GM19467 (cell line): ENCODE measurements around the gene SFXN4.
"Not testable (repeated sequence)": the region's sequence is repeated elsewhere in the genome, so short reads cannot be mapped to it uniquely, and the experiment has no call there.

Experiments
- ATAC-seq: cut with Tn5 transposase; IDR thresholded peaks from one replicate; pipeline ENCODE4 v1.9.1; 2021; ENCODE audit warnings: mild to moderate bottlenecking, moderate library complexity; ENCODE audit not compliant: unreplicated experiment

The SFXN4 gene

GRCh38 chr10:119190954-119191785 is 25.7 kb upstream of the SFXN4 start:
- no peak for ATAC-seq

GRCh38 chr10:119190353-119190752 is 24.8 kb upstream of the SFXN4 start:
- no peak for ATAC-seq

- no peak for ATAC-seq
Measured at GRCh38 chr10:119189811-119190282, 24.3 kb upstream of the SFXN4 start.

- no peak for ATAC-seq
Measured at GRCh38 chr10:119183664-119184412, 18.3 kb upstream of the SFXN4 start.

GRCh38 chr10:119180850-119181400 is 15.4 kb upstream of the SFXN4 start:
- ATAC-seq: not testable (repeated sequence)

- peak; percentile 94 for ATAC-seq
Measured at GRCh38 chr10:119178372-119179119, 13.0 kb upstream of the SFXN4 start, which contains the start of gene PRDX3. Gene PRDX3 (minus strand): TSS chr10:119178812. CDS start chr10:119178790, 22 bp downstream.

GRCh38 chr10:119177708-119178371 is 12.3 kb upstream of the SFXN4 start:
- ATAC-seq: no peak

- ATAC-seq: no peak
Measured at GRCh38 chr10:119176166-119176565, 10.7 kb upstream of the SFXN4 start.

- ATAC-seq: no peak
Measured at GRCh38 chr10:119174109-119174508, 8.6 kb upstream of the SFXN4 start.

- no peak for ATAC-seq
Measured at GRCh38 chr10:119167041-119167440, 1.5 kb upstream of the SFXN4 start.

- no peak for ATAC-seq
Measured at GRCh38 chr10:119166564-119166963, 1.1 kb upstream of the SFXN4 start.

GRCh38 chr10:119166118-119166500 is 595 bp upstream of the SFXN4 start:
- ATAC-seq: no peak

- no peak for ATAC-seq
Measured at GRCh38 chr10:119162452-119163092, 2.9 kb downstream of the SFXN4 start.

GRCh38 chr10:119161680-119162451 is 3.6 kb downstream of the SFXN4 start:
- no peak for ATAC-seq

GRCh38 chr10:119159332-119159731 is 6.2 kb downstream of the SFXN4 start:
- no peak for ATAC-seq

- ATAC-seq: no peak
Measured at GRCh38 chr10:119153661-119154060, 11.9 kb downstream of the SFXN4 start.

GRCh38 chr10:119153041-119153440 is 12.5 kb downstream of the SFXN4 start:
- no peak for ATAC-seq

GRCh38 chr10:119151601-119152000 is 13.9 kb downstream of the SFXN4 start:
- ATAC-seq: not testable (repeated sequence)

GRCh38 chr10:119149729-119150128 is 15.8 kb downstream of the SFXN4 start:
- no peak for ATAC-seq
